Mucosa of rectum (tissue), 2 donors: ENCODE measurements around the gene INO80D.
"Not testable (repeated sequence)": the region's sequence is repeated elsewhere in the genome, so short reads cannot be mapped to it uniquely, and the experiment has no call there.

Source experiments
- H3K27ac ChIP-seq, 2 donors: one replicate each; pipeline ENCODE4 v1.7.0; 2013; ENCODE audit warnings: inconsistent platforms in 2 of 2, low read depth in 2 of 2, low read length in 2 of 2
- H3K27me3 ChIP-seq, 2 donors: one replicate each; pipeline ENCODE4 v1.7.0; 2013; ENCODE audit warnings: low read length in 2 of 2; ENCODE audit not compliant: control insufficient read depth in 2 of 2, insufficient read depth in 2 of 2
- H3K36me3 ChIP-seq, 2 donors: one replicate each; pipeline ENCODE4 v1.7.0; 2013; ENCODE audit warnings: low read length in 2 of 2; ENCODE audit not compliant: control insufficient read depth in 2 of 2, insufficient read depth in 2 of 2
- H3K4me1 ChIP-seq, 2 donors: one replicate each; pipeline ENCODE4 v1.7.0; 2013; ENCODE audit warnings: low read length in 2 of 2, mild to moderate bottlenecking in 1 of 2; ENCODE audit not compliant: control insufficient read depth in 2 of 2, insufficient read depth in 2 of 2
- H3K4me3 ChIP-seq, 2 donors: one replicate each; pipeline ENCODE4 v1.7.0; 2013; ENCODE audit warnings: low read length in 2 of 2
- H3K9ac ChIP-seq, 2 donors: one replicate each; pipeline ENCODE4 v1.7.0; 2013; ENCODE audit warnings: low read length in 2 of 2, low read depth in 1 of 2, mild to moderate bottlenecking in 1 of 2
- H3K9me3 ChIP-seq, 2 donors: one replicate each; pipeline ENCODE4 v1.7.0; 2013; ENCODE audit warnings: low read length in 2 of 2; ENCODE audit not compliant: control insufficient read depth in 2 of 2
- donor health status: healthy.
- donor health status: Normal muscosa, but diverticular disease.

INO80D gene

GRCh38 chr2:206063635-206064034 is 22.3 kb downstream of the INO80D start:
- Histone ChIP-seq H3K9me3 (no peaks in the 10 kb centered on the region), H3K27me3 (no peaks in the 10 kb centered on the region), H3K9ac (no peak overlapping the region), H3K27ac (no peak overlapping the region), H3K4me3 (no peak overlapping the region), H3K36me3 (peaks cover 11 to 19% of the 10 kb centered on the region in 2 donors), H3K4me1 (no peaks in the 10 kb centered on the region)

GRCh38 chr2:206062724-206063123 is 23.2 kb downstream of the INO80D start:
- Histone ChIP-seq H3K9me3 (no peaks in the 10 kb centered on the region), H3K4me1 (no peaks in the 10 kb centered on the region), H3K27me3 (no peaks in the 10 kb centered on the region), H3K36me3 (peaks cover 11 to 19% of the 10 kb centered on the region in 2 donors), H3K27ac (no peak overlapping the region), H3K9ac (no peak overlapping the region), H3K4me3 (no peak overlapping the region)

GRCh38 chr2:206056286-206056685 is 29.7 kb downstream of the INO80D start:
- no peak overlapping the region for H3K9ac ChIP-seq
- no peaks in the 10 kb centered on the region for H3K27me3 ChIP-seq
- no peak overlapping the region for H3K4me3 ChIP-seq
- H3K4me1 ChIP-seq: peaks cover 0 to 3% of the 10 kb centered on the region in 2 donors
- H3K36me3 ChIP-seq: peaks cover 17 to 26% of the 10 kb centered on the region in 2 donors
- H3K9me3 ChIP-seq: no peaks in the 10 kb centered on the region
- no peak overlapping the region for H3K27ac ChIP-seq

- Histone ChIP-seq H3K36me3 (peaks cover 17 to 26% of the 10 kb centered on the region in 2 donors), H3K27me3 (no peaks in the 10 kb centered on the region), H3K9ac (no peak overlapping the region), H3K27ac (no peak overlapping the region), H3K4me1 (peaks cover 0 to 3% of the 10 kb centered on the region in 2 donors), H3K4me3 (no peak overlapping the region), H3K9me3 (no peaks in the 10 kb centered on the region)
Measured at GRCh38 chr2:206054952-206055351, 31.0 kb downstream of the INO80D start.

- Histone ChIP-seq H3K27ac (no peak overlapping the region), H3K9me3 (no peaks in the 10 kb centered on the region), H3K4me1 (peaks cover 2 to 3% of the 10 kb centered on the region in 2 donors), H3K9ac (no peak overlapping the region), H3K27me3 (no peaks in the 10 kb centered on the region), H3K36me3 (peaks cover 16% of the 10 kb centered on the region in 2 donors), H3K4me3 (no peak overlapping the region)
Measured at GRCh38 chr2:206051912-206052311, 34.1 kb downstream of the INO80D start.

DNA sequence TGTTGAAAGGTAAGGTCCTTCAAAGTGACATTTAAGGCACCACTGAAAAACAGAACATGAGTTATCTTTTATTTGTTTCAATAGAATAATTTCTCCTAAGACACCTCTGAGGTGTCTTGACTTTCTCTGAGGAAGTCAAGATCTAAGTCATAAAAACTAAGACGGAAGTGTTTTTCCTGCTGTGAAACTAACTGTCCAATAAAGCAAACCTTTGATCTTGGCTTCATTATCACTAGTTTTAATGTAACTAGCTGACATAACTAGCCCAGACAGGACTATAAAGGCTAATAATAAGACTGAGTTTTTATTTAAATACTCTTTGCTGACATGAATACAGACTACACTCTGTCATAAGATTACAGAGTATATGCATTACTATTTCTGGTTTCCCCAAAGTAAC is 36.6 kb downstream of the INO80D start:
- Histone ChIP-seq H3K4me3 (no peak overlapping the region), H3K9ac (no peak overlapping the region), H3K9me3 (no peaks in the 10 kb centered on the region), H3K36me3 (peaks cover 7 to 10% of the 10 kb centered on the region in 2 donors), H3K27me3 (no peaks in the 10 kb centered on the region), H3K27ac (no peak overlapping the region), H3K4me1 (peaks cover 0 to 2% of the 10 kb centered on the region in 2 donors)

DNA sequence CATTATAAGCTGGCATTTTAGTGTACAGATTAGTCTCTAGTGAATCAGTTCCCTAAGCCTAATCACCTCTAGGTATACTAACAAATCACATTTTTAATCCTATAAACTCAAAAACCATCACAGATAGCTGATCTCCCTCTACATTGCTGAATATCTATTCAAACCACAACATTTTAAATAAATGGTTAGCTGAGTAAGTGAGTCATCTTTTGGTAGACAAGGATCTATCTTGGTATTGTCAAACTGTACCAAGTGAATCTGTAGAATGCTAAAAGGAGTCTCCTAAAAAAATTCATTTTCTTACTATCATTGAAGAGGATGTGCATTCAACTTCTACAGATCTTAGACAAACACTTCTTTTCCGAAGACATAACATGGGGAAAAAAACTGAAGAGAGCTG is 40.7 kb downstream of the INO80D start:
- Histone ChIP-seq H3K27ac (no peak overlapping the region), H3K9me3 (no peaks in the 10 kb centered on the region), H3K27me3 (no peaks in the 10 kb centered on the region), H3K9ac (no peak overlapping the region), H3K36me3 (peaks cover 10 to 19% of the 10 kb centered on the region in 2 donors), H3K4me1 (peaks cover 0 to 2% of the 10 kb centered on the region in 2 donors), H3K4me3 (no peak overlapping the region)

DNA sequence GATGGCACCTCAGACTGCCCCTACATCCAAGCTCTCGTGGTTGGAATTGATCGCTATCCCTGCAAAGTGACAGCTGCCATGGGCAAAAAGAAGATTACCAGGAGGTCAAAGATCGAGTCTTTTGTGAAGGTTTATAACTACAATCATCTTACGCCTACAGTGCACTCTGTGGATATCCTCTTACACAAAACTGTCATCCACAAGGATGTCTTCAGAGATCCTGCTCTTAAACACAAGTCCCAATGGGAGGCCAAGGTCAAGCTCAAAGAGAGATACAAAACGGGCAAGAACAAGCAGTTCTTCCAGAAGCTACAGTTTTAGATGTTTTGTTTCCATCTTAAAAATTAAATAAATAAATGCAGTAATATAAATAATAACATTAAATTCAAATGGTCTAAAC is 45.4 kb downstream of the INO80D start:
- H3K27ac ChIP-seq: no peak overlapping the region
- H3K27me3 ChIP-seq: no peaks in the 10 kb centered on the region
- no peak overlapping the region for H3K9ac ChIP-seq
- H3K36me3 ChIP-seq: peaks cover 18 to 25% of the 10 kb centered on the region in 2 donors
- H3K4me3 ChIP-seq: no peak overlapping the region
- no peaks in the 10 kb centered on the region for H3K4me1 ChIP-seq
- no peaks in the 10 kb centered on the region for H3K9me3 ChIP-seq

DNA sequence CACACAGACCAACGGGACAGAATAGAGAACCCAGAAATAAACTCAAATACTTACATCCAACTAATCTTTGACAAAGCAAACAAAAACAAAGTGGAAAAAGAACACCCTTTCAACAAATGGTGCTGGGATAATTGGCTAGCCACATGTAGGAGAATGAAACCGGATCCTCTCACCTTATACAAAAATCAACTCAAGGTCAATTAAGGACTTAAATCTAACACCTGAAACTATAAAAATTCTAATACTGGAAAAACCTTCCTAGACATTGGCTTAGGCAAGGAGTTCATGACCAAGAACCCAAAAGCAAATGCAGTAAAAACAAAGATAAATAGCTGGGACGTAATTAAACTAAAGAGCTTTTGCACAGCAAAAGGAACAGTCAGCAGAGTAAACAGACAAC is 50.6 kb downstream of the INO80D start:
- not testable (repeated sequence) for H3K9ac ChIP-seq, H3K27me3 ChIP-seq, H3K27ac ChIP-seq, H3K4me3 ChIP-seq, H3K9me3 ChIP-seq, H3K4me1 ChIP-seq
- H3K36me3 ChIP-seq: peaks cover 17 to 24% of the 10 kb centered on the region in 2 donors

GRCh38 chr2:206033452-206033851 is 52.5 kb downstream of the INO80D start:
- H3K9me3 ChIP-seq, H3K27ac ChIP-seq, H3K27me3 ChIP-seq, H3K4me3 ChIP-seq, H3K4me1 ChIP-seq, H3K9ac ChIP-seq: not testable (repeated sequence)
- peaks cover 17 to 23% of the 10 kb centered on the region in 2 donors for H3K36me3 ChIP-seq
